Hepatocyte (in vitro differentiated cells): ENCODE data around the gene GAS1. TPM values are rescaled to one million over a fixed set of nuclear protein-coding genes. Genes with fewer than 3 reads are reported as not detected.

Experiments used
- DNase-seq: peaks from one replicate; pipeline ENCODE4 v3.0.0-alpha.2; 2016; ENCODE audit warnings: low spot score
- H2AFZ ChIP-seq: fragments of 200-600 bp; sonication (generic); 2 replicates; pipeline ENCODE4 v1.6.0; 2016; ENCODE audit warnings: antibody characterized with exemption, mild to moderate bottlenecking
- H3K27ac ChIP-seq: fragments of 200-600 bp; sonication (generic); 2 replicates; pipeline ENCODE4 v1.5.1; 2016; ENCODE audit warnings: mild to moderate bottlenecking
- H3K27me3 ChIP-seq: fragments of 200-600 bp; sonication (generic); 2 replicates; pipeline ENCODE4 v1.6.1; 2016
- H3K36me3 ChIP-seq: fragments of 200-600 bp; sonication (generic); replicated peaks from 2 replicates; pipeline ENCODE4 v1.5.1; 2016; ENCODE audit warnings: low read depth; ENCODE audit not compliant: insufficient read depth
- H3K4me1 ChIP-seq: fragments of 200-600 bp; sonication (generic); 2 replicates; pipeline ENCODE4 v1.5.1; 2016; ENCODE audit warnings: mild to moderate bottlenecking, moderate library complexity; ENCODE audit not compliant: insufficient read depth
- H3K4me2 ChIP-seq: fragments of 200-600 bp; sonication (generic); 2 replicates; pipeline ENCODE4 v1.6.0; 2016
- H3K4me3 ChIP-seq: fragments of 200-600 bp; sonication (generic); 2 replicates; pipeline ENCODE4 v1.5.1; 2016; ENCODE audit warnings: mild to moderate bottlenecking
- H3K79me2 ChIP-seq: fragments of 200-600 bp; sonication (generic); 2 replicates; pipeline ENCODE4 v1.6.0; 2017; ENCODE audit warnings: mild to moderate bottlenecking
- H3K9me2 ChIP-seq: fragments of 200-600 bp; sonication (generic); replicated peaks from 2 replicates; pipeline ENCODE4 v1.6.0; 2017; ENCODE audit warnings: mild to moderate bottlenecking; ENCODE audit not compliant: insufficient read depth
- H3K9me3 ChIP-seq: fragments of 200-600 bp; sonication (generic); 2 replicates; pipeline ENCODE4 v1.5.1; 2016; ENCODE audit warnings: low read depth, mild to moderate bottlenecking
- H4K20me1 ChIP-seq: fragments of 200-600 bp; sonication (generic); 2 replicates; pipeline ENCODE4 v1.6.0; 2016; ENCODE audit warnings: mild to moderate bottlenecking; ENCODE audit not compliant: insufficient read depth, poor library complexity, severe bottlenecking
- CTCF ChIP-seq: fragments of 200-600 bp; sonication (generic); IDR thresholded peaks from 2 replicates; pipeline ENCODE4 v1.5.1; 2016; ENCODE audit warnings: antibody characterized with exemption, mild to moderate bottlenecking; ENCODE audit not compliant: poor library complexity
- EZH2 ChIP-seq: fragments of 200-600 bp; sonication (generic); IDR thresholded peaks from 2 replicates; pipeline ENCODE4 v1.6.1; 2016; ENCODE audit warnings: antibody characterized with exemption, mild to moderate bottlenecking, borderline replicate concordance
- EZH2phosphoT487 ChIP-seq: fragments of 200-600 bp; sonication (generic); IDR thresholded peaks from one replicate; pipeline ENCODE4 v1.6.1; 2018; ENCODE audit warnings: antibody characterized with exemption, mild to moderate bottlenecking, low read depth, moderate library complexity; ENCODE audit not compliant: unreplicated experiment, severe bottlenecking
- WGBS: methylation state at CpG from one replicate; pipeline ENCODE4 v1.1.6; 2016; ENCODE audit warnings: low lambda C conversion rate; ENCODE audit errors: missing lambda C conversion rate; 5-methylcytosine and 5-hydroxymethylcytosine counted together
- polyA plus RNA-seq: library from polyadenylated mRNA; unstranded; fragments of >200 nt; fragmentation: Nextera tagmentation; extraction: Ambion mirVana; gene quantifications from 2 replicates; pipeline ENCODE4 v1.2.1, GENCODE V29; 2016
- total RNA-seq: library from RNA; depleted of rRNA; stranded (reverse); fragments of >200 nt; gene quantifications from 2 replicates; pipeline ENCODE4 v1.2.3, GENCODE V29; 2014

Gene GAS1
- total and polyA plus RNA-seq, 2 experiments from 2014 or later, result 61.3 to 101 TPM

GRCh38 chr9:86975036-86975435 lies 27.7 kb upstream of the GAS1 start:
- H3K79me2 ChIP-seq, result no peaks in the 10 kb centered on the region
- no peaks in the 10 kb centered on the region for H3K27me3 ChIP-seq
- no peak for DNase-seq
- no peaks in the 10 kb centered on the region for H3K4me1 ChIP-seq
- 63% methylated on average over 2 of the region's 2 CpGs for WGBS
- no peak overlapping the region for H3K4me2 ChIP-seq
- TF ChIP-seq EZH2phosphoT487, result no peak
- TF ChIP-seq EZH2, result no peak
- TF ChIP-seq CTCF, result no peak
- H3K4me3 ChIP-seq, result no peak overlapping the region
- H2AFZ ChIP-seq, result no peak overlapping the region
- no peaks in the 10 kb centered on the region for H4K20me1 ChIP-seq
- H3K36me3 ChIP-seq, result no peaks in the 10 kb centered on the region
- H3K9me2 ChIP-seq, result no peaks in the 10 kb centered on the region
- no peaks in the 10 kb centered on the region for H3K9me3 ChIP-seq
- H3K27ac ChIP-seq, result no peak overlapping the region

- Histone ChIP-seq H3K4me3 (no peak overlapping the region), H3K27ac (no peak overlapping the region), H3K9me2 (no peaks in the 10 kb centered on the region), H3K79me2 (no peaks in the 10 kb centered on the region), H4K20me1 (no peaks in the 10 kb centered on the region), H3K27me3 (no peaks in the 10 kb centered on the region), H3K9me3 (no peaks in the 10 kb centered on the region), H2AFZ (no peak overlapping the region), H3K4me2 (no peak overlapping the region), H3K4me1 (no peaks in the 10 kb centered on the region), H3K36me3 (no peaks in the 10 kb centered on the region)
- 92% methylated on average over 2 of the region's 2 CpGs for WGBS
- no peak for DNase-seq
- TF ChIP-seq EZH2phosphoT487, result no peak
- TF ChIP-seq EZH2, result no peak
- TF ChIP-seq CTCF, result no peak
Measured at GRCh38 chr9:86974421-86974820, 27.1 kb upstream of the GAS1 start.

GRCh38 chr9:86971742-86972141 lies 24.4 kb upstream of the GAS1 start:
- no peak for DNase-seq
- TF ChIP-seq EZH2phosphoT487, result no peak
- TF ChIP-seq EZH2, result no peak
- TF ChIP-seq CTCF, result no peak
- Histone ChIP-seq H3K4me3 (no peak overlapping the region), H3K27me3 (no peaks in the 10 kb centered on the region), H4K20me1 (no peaks in the 10 kb centered on the region), H3K4me1 (no peaks in the 10 kb centered on the region), H3K27ac (peak overlapping the region; percentile 25), H3K9me3 (no peaks in the 10 kb centered on the region), H3K79me2 (no peaks in the 10 kb centered on the region), H2AFZ (no peak overlapping the region), H3K4me2 (no peak overlapping the region), H3K9me2 (no peaks in the 10 kb centered on the region), H3K36me3 (no peaks in the 10 kb centered on the region)

- H3K4me3 ChIP-seq, result no peak overlapping the region
- no peaks in the 10 kb centered on the region for H3K9me2 ChIP-seq
- no peaks in the 10 kb centered on the region for H3K4me1 ChIP-seq
- no peak overlapping the region for H2AFZ ChIP-seq
- no peaks in the 10 kb centered on the region for H3K36me3 ChIP-seq
- H3K27me3 ChIP-seq, result peaks cover 7% of the 10 kb centered on the region
- no peak for DNase-seq
- H3K79me2 ChIP-seq, result no peaks in the 10 kb centered on the region
- 92% methylated on average over 8 of the region's 8 CpGs for WGBS
- H3K27ac ChIP-seq, result peak overlapping the region; percentile 29
- no peak overlapping the region for H3K4me2 ChIP-seq
- no peaks in the 10 kb centered on the region for H4K20me1 ChIP-seq
- no peak for TF ChIP-seq EZH2phosphoT487
- TF ChIP-seq EZH2, result no peak
- no peak for TF ChIP-seq CTCF
- H3K9me3 ChIP-seq, result no peaks in the 10 kb centered on the region
Measured at GRCh38 chr9:86968258-86968920, 21.1 kb upstream of the GAS1 start.
